IPS-NIHi7 (cell line): Measurements from ENCODE around the gene GRIK5.

Experiments used
- DNase-seq: peaks from one replicate; pipeline ENCODE4 v3.0.0; 2012; ENCODE audit warnings: mixed read lengths; ENCODE audit errors: extremely low spot score

Gene GRIK5

DNA sequence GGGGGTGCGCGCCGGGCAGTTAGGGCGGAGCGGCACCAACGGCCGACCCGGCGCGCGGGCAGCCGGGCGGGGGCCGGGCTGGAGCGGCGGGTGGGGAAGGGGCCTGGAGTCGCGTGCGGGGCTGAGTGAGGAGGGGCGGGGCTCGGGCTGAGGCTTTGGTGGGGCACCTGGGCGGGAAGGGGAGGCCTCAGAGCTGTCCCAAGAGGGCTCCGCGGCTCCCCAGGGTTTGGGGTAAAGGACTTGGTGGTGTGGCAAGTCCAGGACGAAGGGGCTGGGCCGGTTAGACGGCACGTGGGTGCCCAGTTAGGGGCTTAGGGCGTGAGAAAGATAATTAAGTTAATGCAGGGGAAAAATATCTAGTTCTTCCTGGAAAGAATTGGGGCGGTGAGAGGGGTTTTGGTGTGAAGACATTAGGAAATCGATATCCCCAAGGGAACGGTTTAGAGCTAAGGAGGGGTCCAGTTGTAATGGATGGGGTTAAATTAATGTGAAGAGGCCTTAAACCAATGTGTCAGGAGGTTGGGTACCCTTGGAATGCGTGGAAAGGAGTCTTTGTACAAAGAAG is 6.5 kb upstream of the GRIK5 start:
- peak; percentile 67 for DNase-seq

DNA sequence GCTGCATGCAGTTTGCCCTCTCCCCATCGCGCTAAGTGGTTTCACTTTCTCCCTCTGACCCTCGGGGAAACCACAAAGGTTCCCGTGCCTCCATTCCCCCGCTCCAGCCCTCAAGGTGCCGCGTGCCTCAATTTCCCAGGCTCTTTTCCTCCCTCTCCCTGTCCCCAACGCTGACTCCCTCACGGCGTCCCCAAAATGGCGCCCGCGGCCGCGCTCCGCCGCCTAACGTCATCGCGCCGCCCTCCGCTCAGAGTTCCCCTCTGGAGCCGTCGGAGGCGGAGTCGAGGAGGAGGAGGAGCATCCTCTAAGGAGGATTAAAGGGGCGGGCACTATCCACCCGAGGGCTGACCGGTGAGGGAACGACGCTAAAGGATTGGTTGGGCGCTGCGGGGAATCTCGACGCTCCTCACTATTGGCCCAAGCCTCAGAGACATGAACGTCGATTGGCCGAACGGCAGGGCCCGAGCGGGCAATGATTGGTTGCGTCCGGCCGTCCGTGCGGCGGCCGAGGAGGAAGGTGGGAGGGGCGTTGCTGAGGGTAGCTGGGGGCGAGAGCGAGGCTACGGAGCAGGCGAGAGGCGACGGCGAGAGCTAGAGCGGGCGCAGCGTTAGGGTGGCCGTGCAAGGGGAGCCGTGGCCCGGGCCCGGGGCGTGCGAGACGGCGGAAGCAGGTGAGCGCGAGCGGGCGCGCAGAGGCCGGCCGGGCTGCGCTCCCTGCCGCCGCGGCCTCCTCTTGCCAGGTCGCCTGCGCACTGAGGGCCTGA is 5.8 kb upstream of the GRIK5 start, which contains the start of gene ZNF574:
Gene ZNF574 (plus strand): TSS at position 551 of the 764 bp plus-strand sequence. CDS start 2,441 bp downstream, outside the sequence.
- peak; percentile 99 for DNase-seq

DNA sequence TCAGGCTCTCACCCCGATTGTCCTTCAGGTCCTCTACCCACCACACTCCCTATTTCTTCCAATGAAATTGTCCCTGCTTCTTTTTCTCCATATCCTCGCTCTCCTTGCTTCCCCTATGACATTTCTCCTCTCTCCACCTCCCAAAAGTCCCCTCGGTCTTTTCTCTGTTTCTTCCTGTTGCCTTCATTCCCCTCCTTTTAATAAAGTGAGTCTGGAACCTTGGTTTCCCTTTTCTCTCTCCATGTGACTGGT is 5.3 kb upstream of the GRIK5 start:
- DNase-seq = no peak

DNA sequence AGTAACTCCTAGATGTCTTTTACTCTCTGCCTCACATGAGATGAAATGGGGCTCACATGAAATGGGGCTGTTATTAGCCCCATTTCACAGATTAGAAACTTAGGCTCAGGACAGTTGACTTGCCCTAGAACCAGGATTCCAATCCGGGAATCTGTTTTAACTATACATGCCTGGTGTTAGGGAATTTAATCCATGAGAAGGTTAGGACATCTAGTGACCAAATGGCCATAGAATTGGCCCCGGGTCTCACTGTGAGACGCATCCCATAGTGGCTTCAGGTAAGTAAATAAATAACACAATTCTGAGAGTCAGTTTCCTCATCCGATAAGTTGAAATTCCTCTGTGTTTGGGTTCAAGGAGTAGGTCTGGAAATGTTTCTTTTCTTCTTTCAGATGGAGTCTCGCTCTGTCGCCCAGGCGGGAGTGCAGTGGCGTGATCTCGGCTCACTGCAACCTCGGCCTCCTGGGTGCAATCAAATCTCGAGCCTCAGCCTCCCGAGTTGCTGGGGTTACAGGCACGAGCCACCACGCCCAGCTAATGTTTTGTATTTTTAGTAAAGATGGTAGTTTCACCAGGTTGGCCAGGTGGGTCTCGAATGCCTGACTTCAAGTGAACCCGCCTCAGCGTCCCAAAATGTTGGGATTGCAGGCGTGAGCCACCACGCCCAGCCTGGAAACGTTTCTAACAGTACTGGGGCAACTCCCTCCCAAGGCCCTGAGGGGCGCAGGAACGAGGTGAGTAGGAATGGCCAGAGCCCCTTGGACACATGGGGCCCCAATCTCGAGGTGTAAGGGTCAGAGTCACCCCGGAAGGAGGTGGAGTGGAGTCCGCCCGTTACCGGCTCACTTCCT is 4.7 kb upstream of the GRIK5 start:
- DNase-seq = no peak

DNA sequence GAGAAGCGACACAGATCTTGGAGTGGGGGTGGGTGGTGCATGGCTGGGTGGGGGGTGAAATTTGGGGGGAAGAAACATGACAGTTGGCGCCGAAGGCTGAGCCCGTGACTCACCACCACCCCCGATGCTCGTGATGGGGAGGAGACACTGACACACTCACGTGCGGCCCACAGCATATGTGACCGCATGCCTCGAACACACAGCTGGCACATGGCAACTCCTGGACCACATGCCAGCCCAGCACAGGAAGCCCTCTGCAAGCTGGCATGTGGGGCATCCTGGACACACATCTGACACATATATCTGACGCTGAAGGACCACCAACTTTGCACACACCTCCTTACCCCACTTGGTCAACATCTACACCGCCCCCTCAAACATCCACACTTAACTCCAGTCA is 1.2 kb upstream of the GRIK5 start:
- DNase-seq = no peak

DNA sequence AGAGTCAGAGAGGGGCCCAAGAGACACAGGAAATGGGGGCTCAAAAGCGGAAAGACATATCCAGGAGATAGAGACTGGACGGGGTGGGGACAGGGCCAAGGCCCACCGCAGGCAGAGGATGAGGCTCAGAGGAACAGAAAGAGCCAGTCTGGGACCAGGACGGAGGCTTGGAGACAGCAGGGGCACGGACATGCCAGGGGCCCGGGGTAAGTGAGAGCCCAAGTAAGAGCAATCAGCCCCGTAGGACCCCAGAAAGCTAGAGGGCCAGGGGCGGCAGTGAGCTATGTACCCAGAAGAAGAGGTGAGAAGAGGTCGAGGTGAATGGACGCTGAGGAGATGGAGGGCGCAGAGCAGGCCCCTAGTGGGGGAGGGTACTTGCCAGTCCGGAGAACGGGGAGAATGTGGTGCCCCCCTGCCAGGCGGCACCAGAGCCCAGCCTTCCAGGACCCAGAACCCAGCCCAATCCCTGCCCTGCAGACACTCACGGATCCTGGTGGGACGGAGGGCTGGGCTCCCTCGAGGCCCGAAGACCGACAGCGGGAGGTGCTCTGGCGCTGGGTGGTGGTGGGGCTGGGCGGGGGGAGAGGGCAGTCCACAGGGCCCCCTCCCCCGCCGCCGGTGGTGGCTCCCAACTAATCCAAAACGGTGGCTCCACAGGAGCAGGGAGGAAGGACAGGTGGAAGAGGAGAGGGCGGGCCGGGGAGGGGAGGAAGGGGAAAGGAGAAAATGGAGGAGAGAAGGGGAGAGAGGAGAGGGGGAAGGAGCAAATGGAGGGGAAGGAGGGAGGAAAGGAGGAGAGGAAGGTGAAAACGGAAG is 1.0 kb downstream of the GRIK5 start:
- DNase-seq = peak; percentile 22

DNA sequence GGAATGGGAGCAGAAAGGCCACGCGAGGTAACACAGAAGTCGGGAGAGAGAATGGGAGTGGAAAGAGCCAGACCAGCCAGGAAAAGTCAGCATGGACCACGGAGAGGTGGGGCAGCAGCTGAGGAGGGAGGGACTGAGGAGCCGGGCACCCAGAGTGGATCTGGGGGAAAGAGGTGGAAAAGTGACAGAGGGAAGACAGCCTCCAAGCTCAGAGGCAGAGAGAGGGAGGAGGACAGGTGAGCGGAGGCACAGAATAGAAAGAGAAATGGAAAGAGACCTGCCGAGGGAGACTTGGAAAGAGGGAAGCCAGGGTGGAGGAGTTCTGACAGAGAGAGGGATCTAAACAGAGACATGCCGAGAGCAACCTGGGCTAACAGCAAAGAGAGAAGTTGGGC is 1.6 kb downstream of the GRIK5 start:
- DNase-seq = no peak

DNA sequence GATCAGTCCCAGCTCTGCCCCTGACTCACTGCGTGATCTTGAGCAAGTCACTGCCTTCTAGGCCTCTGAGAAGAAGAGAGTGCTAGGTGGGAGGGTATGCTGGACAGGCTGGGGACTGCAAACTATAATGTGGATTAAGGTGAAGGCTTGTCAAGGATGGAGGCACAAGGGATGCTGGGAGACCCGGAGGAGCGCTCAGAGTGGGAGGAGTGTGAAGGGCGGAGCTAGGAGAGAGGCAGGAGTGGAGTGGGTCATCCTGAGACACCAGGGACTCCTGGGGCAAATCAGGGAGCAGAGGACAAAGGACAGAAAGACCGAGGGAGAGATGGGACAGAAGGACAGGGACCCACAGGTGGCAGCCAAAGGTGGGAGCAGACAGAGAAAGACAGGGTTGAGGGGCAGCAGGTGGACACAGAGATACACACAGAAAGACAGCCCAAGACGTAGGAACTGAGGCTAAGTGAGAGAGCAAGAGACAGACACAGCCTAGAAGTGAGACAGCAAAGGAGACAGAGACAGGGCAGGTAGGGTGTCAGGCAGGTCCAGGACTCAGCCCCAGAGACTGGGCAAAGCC is 2.6 kb downstream of the GRIK5 start:
- no peak for DNase-seq

DNA sequence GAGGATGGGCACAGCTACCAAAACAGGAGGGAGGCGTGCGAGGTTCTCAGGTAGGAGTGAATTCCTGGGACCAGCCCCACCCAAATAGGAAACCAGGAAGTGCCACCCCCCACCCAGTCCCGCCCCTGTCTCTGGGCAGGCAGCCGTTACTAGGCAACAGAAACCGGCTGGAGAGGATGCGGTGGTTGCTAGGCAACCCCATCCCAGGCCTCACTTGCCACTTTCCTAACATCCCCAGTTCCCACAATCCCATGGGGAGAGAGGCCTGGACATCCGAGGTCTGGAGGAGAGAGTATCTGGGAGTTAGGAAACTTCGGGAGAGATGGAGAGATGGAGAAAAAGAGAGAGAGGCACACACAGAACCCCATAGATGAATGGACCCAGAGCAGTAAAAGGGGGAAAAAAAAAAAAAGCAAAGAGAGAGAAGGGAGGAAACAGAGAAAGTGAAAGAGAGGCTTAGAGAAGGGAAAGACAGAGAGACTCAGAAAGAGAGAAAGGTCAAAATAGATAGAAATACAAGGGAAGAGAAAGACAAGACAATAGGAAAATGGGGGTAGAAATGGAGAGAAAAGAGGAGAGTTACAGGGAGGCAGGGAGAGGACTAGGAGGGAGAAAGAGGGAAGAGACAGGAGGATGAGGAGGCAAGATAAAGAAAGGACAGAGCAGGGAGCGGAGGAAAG is 3.8 kb downstream of the GRIK5 start:
- DNase-seq = peak; percentile 75

DNA sequence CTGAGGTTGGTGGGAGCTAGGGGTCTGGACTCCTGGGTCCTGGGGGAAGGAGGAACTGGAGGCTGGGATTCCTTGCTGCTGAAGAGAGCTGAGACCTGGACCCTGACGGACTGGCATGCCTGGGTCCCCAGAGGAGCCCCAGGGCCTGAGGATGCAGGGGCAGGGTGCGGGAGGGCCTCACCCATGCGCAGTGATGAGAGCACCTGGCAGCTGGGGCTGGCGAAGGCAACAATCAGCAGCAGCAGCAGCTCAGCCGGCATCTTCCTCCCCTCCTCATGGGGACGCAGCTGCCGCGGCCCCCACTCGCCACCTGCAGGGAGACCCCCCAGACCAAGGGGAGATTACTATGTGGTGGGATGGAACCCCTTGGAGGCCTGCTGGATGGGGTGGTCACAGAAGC is 4.5 kb downstream of the GRIK5 start:
- DNase-seq = no peak

DNA sequence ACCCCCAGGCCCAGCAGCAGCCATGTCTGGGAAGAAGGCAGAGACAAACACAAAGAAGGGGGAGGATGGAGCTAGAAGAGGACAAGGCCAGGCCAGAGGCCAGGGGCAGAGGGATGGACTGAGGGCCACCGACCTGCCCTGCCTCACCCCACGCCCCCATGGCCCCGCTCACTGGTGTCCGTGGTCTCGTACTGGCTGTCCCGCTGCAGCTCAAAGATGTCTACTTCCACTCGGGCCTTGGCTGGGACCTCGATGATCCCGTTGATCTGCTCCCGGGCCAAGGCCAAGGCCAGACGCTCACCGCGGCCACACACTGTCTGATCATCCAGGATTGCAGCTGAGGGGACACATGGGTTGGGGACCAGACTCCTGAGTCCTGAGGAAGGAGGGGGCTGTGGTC is 5.0 kb downstream of the GRIK5 start:
- no peak for DNase-seq

DNA sequence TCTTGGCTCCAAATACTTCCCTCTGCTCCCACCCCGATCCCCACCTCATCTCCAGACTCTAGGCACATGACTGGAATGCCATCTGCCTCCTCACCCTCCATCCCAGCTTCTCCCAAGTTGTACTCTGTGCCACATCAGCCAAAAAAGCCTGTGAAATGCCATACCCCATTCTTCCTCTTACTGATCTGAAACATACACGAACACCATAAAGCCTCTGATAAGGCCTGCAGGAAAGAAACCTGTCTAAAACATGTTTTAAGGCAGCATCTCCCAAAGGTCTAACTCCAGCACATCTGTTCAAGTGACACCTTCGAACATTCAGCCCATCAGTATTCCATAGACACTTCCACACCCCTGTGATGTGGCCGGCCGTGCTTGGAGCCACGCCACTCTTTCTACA is 5.6 kb downstream of the GRIK5 start:
- DNase-seq = no peak

DNA sequence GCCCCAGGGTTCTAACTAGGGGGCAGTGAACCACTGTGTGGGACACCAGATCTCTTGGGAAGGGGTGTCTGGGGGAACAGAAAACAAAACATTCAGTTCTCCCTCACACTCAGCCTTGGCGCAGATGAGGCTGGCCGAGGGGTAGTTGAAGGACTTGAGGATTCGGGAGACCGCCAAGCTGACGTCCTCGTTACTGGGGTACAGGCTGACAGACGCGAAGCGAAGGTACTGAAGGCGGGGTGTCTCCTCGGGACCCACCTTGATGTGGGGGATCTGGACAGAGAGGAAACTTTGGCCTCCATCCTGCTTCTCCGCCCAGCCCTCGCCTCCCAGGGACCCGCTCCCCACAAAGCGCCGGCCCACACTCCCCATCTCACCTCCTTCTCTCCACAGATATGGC is 7.6 kb downstream of the GRIK5 start:
- no peak for DNase-seq

DNA sequence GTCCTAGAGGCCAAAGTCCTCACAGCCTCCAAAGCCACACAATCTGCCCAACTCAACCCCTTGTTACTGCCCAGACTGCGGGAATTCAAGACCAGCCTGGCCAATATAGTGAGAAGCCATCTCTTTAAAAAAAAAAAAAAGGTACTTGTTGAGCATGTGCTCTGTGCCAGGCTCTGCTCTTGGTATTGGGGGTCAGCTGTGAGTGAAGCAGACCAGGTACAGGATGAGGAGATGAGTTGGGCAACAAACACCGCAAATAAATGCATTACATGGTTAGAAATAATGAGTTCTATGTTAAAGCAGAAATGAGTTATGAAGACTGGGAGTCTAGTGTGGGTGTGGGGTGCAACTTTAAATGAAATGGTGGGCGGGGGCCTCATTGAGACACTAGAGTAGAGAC is 9.9 kb downstream of the GRIK5 start:
- DNase-seq = no peak

DNA sequence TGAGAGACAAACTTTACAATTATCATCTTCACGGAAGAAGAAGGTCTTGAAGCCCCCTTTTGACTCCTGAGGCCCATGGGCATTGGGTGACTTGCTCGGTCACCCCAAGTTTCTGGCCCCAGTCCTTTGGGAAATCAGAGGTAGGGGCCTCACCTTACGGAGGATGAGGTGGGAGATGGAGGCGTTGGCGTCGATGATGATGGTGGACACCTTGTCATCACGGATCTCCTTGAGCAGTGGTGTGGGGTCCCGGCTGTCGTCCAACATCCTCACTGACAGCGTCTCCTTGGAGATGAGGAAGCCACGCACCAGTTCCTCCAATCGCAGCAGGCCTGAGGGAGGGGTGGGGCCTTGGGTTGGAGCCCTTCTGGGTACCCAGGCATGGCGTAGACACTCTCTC is 10.8 kb downstream of the GRIK5 start:
- DNase-seq = no peak

DNA sequence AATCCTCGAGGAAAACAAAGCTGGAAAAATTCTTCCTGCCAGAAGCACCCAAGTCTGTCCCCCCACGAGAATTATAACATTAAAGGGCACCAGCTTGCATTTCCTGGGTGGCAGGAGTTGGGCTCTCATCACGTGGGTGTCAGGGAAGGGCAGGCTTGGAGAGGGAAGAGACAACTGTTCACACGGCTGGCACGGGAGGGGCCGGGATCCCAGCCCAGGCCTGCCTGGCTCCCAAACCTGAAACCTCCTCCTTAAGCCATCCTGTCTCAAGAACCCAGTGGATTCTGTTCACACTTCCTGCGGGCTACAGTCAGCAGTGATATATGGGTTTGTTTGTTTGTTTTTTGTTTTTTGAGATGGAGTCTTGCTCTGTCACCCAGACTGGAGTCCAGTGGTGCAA is 12.2 kb downstream of the GRIK5 start:
- no peak for DNase-seq

DNA sequence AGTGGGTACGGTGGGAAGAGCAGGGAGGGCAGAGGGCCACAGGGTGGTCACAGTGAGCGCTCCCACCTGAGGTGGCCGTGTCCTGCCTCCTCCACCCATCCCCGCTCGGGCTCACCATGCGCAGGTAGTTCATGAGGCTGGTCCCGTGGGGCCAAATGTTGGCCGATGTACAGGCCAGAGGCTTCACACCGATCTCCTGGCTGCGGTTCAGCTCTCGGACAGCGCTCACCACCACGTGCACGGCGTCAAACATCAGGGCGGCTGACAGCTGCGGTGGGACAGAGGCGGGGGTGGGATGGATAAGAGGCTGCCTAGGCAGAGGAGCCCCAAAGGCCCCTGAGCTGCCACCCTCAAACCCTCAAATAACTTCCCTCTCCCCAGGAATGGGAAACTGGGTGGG is 15.8 kb downstream of the GRIK5 start:
- no peak for DNase-seq

DNA sequence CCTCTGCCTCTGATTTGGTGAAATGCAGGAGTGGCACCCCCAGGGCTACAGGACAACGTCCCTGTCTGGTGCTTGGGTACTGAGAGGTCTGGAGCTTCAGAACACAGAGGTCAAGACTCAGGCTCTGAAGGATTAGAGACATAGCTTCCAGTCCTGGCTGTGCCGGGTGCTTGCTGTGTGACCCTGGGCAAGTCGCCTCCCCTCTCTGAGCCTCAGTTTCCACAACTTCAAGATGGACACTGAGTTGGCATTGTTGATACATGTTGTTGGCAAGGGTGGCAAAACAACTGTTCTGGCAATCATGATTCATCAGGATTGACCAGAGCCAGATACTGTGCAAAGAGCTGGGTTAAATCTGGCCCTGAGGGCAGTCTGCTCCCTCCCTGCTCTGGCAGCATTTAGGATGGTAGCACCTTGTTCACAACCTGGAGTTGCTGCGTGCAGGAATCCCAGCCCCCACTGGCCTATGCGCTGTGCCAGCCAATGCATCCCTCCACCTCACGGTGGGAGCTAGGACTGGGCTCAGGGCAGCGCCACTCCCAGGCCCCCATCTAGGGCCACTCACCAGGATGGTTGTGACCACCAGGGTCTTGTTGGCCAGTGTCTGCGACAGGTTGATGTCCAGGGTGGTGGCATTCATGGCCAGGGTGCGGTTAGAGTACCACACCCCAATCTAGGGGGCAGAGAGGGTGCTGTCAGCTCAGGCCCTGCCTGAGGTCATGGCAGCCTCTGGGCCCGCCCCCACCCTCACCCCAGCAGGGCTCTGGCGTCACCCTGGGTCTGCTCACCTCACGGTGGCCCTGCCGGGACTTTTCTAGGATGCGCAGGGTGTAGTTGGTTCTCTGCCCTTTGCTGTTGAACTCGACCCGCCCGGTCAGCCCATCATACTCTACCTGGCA is 16.7 kb downstream of the GRIK5 start:
- no peak for DNase-seq

DNA sequence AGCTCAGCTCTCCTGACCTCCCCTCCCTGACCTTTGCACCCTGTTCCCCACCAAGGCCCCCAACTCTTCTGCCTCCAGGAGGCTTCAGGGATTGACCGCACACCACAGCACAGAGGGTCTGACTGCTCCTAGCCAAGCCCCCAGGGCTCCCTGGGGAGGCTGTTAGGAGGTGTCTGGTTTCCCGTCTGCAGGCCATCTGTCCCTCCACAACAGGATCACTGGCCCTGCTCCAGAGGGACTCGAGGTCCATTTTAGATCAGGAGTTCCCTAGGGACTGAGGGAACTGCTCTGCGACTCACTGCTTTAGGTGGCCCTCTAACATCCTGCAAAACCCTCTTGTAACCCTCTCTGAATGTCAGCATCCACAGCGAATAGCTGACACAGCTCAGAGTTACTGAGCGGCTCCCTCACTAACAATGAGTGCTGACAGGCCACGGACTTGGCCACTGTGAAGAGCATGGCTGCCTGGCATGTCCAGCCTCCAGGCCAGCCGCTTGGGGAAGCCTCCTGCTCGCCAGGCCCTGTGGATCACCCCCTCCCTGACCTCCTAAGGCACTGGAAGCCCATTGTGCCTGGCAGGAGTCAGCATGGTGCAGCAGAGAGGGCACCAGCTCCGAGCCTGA is 17.7 kb downstream of the GRIK5 start:
- no peak for DNase-seq
